Mesothelial cell of epicardium (in vitro differentiated cells): ENCODE measurements around the gene SUPT5H. TPM values are rescaled to one million over a fixed set of nuclear protein-coding genes. Genes with fewer than 3 reads are reported as not detected.

Experiments used
- DNase-seq, 2 experiments: peaks; one replicate each; pipeline ENCODE4 v3.0.0; 2021; ENCODE audit warnings: low spot score in 2 of 2; ENCODE audit not compliant: unreplicated experiment in 2 of 2
- H3K27ac Mint-ChIP-seq: 2 replicates; pipeline ENCODE4 v1.8.0; 2021; ENCODE audit warnings: mixed read lengths
- H3K27me3 Mint-ChIP-seq: 2 replicates; pipeline ENCODE4 v1.8.0; 2021; ENCODE audit warnings: low read depth, mixed read lengths
- H3K36me3 Mint-ChIP-seq: 2 replicates; pipeline ENCODE4 v1.8.0; 2021; ENCODE audit warnings: mixed read lengths
- H3K4me1 Mint-ChIP-seq: 2 replicates; pipeline ENCODE4 v1.8.0; 2021; ENCODE audit warnings: mixed read lengths
- H3K4me3 Mint-ChIP-seq: 2 replicates; pipeline ENCODE4 v1.8.0; 2021; ENCODE audit warnings: mild to moderate bottlenecking, moderate library complexity, mixed read lengths
- H3K9me3 Mint-ChIP-seq: 2 replicates; pipeline ENCODE4 v1.8.0; 2021; ENCODE audit warnings: mixed read lengths
- CTCF ChIP-seq: fragments of 200-600 bp; sonication (generic); IDR thresholded peaks from one replicate; pipeline ENCODE4 v1.5.0; 2021; ENCODE audit warnings: antibody characterized with exemption; ENCODE audit not compliant: unreplicated experiment
- total RNA-seq: library from RNA; stranded (reverse); gene quantifications from 3 replicates; pipeline ENCODE4 v1.2.1, GENCODE V29; 2021

Gene SUPT5H
- total RNA-seq, 1 donor from 2014 or later: 127 TPM

DNA sequence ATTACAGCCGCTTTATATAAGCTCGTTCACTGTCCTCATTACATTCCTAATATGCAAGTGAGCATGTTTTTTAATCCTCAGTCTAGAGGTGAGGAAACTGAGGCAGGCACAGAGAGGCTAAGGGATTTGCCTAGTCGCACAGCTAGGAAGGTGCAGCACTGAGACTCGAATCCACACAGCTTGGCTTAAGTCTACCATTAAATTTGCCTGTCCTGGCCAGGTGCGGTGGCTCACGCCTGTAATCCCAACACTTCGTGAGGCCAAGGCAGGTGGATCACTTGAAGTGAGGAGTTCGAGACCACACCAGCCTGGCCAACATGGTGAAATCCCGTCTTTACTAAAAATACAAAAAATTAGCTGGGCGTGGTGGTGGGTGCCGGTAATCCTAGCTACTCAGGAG, 17.7 kb upstream of the SUPT5H start:
- peaks cover 22% of the 10 kb centered on the region for H3K36me3 Mint-ChIP-seq
- H3K4me3 Mint-ChIP-seq: no peak overlapping the region
- TF ChIP-seq CTCF: no peak
- H3K9me3 Mint-ChIP-seq: no peaks in the 10 kb centered on the region
- peaks cover 12% of the 10 kb centered on the region for H3K4me1 Mint-ChIP-seq
- H3K27me3 Mint-ChIP-seq: no peaks in the 10 kb centered on the region
- DNase-seq: no peak
- H3K27ac Mint-ChIP-seq: peak overlapping the region; percentile 99

GRCh38 chr19:39428283-39429112, 16.9 kb upstream of the SUPT5H start:
- H3K9me3 Mint-ChIP-seq: no peaks in the 10 kb centered on the region
- H3K36me3 Mint-ChIP-seq: peaks cover 27% of the 10 kb centered on the region
- TF ChIP-seq CTCF: no peak
- peaks cover 12% of the 10 kb centered on the region for H3K4me1 Mint-ChIP-seq
- H3K27me3 Mint-ChIP-seq: no peaks in the 10 kb centered on the region
- H3K27ac Mint-ChIP-seq: peak overlapping the region; percentile 99
- H3K4me3 Mint-ChIP-seq: peak overlapping the region; percentile 40
- peak; percentile 42 to 70 for DNase-seq

DNA sequence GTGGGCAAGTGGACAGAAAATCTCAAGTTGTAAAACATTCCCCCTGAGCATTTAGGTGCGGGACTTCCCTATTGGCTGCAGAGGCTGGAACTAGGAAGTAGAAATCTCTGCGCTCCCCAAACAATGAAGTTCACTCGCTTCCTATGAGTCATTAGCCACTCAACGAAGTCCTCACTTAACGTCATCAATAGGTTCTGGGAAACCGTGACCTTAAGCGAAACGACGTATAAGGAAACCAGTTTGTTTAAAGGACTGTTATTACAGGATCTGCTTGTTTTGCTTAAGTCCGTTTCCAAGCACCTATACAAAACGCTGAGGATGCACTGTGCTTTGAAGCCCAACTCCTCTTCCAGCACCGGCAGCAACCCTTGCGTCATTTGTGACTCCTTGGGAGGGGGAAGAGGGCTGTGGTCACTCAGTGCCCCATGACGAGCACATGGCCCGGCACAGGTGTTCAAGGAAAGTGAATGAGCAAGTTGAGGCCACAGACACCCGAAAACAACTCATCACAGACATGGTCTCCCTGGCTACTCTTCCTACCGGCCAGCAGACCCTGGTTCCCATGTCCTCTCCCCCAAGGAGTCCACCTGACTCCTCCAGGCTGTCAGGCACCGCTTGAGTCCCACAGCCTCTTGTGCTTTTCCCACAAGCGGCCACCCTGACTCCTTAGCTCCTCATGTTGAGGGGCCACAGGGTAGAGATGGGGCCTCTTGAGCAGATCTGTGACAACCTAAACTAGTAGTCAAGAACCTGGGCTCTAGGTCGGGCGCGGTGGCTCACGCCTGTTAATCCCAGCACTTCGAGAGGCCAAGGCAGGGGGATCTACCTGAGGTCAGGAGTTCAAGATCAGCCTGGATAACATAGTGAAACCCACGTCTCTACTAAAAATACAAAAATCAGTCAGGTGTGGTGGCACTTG, 14.4 kb upstream of the SUPT5H start:
- Mint-ChIP-seq H3K4me1 (peaks cover 25% of the 10 kb centered on the region), H3K36me3 (peaks cover 20% of the 10 kb centered on the region), H3K27me3 (no peaks in the 10 kb centered on the region), H3K4me3 (no peak overlapping the region), H3K9me3 (no peaks in the 10 kb centered on the region), H3K27ac (peak overlapping the region; percentile 78)
- TF ChIP-seq CTCF: no peak
- DNase-seq: no peak

DNA sequence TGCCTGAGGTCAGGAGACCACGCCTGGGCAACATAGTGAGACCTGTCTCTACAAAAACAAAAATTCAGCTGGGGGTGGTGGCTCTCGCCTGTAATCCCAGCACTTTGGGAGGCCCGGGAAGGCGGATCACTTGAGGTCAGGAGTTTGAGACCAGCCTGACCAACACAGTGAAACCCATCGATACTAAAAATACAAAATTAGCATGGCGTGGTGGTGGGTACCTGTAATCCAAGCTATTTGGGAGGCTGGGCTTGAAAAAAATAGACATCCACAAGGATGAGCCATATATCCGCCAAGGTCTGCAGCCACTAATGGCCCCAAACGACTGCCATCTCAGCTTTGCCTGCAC, 12.7 kb upstream of the SUPT5H start:
- Mint-ChIP-seq H3K27ac (no peak overlapping the region), H3K4me1 (peaks cover 35% of the 10 kb centered on the region)

More for the DNA sequence above, 12.7 kb upstream of the SUPT5H start:
- no peak for TF ChIP-seq CTCF
- no peaks in the 10 kb centered on the region for H3K27me3 Mint-ChIP-seq
- DNase-seq: no peak
- no peaks in the 10 kb centered on the region for H3K9me3 Mint-ChIP-seq
- H3K36me3 Mint-ChIP-seq: peaks cover 16% of the 10 kb centered on the region
- H3K4me3 Mint-ChIP-seq: no peak overlapping the region
